ENCODE results near the gene NSMF.

The NSMF gene

DNA sequence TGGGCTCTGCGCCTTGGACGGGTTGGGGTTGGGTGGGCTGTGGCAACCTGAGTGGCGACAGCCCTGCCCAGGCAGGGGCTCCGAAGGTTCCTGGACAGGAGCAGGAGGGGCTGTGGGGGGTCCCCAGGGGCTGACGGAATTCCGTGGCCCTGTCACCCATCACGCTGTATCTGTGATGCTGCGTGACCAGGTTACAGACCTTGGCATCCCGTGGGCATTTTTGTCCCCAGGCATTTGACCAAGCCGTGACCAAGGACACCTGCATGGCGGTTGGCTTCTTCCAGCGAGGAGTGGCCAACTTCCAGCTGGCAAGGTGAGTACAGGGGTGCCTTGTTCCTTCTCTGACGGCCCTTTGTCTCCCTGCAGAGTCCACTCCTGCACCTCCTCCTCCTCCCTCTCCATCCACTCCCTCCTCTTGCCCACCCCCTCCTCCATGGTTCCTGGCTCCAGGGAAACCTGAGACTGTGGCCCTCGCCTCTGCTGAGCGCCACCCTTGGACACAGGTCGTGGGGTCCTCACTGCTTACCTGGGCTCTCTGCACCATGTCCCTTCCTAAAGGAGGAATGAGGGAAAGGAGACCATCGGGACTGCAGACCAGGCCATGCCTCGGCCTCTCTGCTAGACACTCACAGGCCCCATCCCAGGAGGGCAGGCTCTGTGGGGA lies 33.0 kb downstream of the NSMF start:
- H3K4me3 ChIP-seq (ENCODE audit: low read depth, low read length), result no peak overlapping the region
- TF ChIP-seq, protein P1, sequence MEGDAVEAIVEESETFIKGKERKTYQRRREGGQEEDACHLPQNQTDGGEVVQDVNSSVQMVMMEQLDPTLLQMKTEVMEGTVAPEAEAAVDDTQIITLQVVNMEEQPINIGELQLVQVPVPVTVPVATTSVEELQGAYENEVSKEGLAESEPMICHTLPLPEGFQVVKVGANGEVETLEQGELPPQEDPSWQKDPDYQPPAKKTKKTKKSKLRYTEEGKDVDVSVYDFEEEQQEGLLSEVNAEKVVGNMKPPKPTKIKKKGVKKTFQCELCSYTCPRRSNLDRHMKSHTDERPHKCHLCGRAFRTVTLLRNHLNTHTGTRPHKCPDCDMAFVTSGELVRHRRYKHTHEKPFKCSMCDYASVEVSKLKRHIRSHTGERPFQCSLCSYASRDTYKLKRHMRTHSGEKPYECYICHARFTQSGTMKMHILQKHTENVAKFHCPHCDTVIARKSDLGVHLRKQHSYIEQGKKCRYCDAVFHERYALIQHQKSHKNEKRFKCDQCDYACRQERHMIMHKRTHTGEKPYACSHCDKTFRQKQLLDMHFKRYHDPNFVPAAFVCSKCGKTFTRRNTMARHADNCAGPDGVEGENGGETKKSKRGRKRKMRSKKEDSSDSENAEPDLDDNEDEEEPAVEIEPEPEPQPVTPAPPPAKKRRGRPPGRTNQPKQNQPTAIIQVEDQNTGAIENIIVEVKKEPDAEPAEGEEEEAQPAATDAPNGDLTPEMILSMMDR (IDR thresholded peaks at IDR 0.05; ENCODE audit: low read depth, low read length), result no peak

DNA sequence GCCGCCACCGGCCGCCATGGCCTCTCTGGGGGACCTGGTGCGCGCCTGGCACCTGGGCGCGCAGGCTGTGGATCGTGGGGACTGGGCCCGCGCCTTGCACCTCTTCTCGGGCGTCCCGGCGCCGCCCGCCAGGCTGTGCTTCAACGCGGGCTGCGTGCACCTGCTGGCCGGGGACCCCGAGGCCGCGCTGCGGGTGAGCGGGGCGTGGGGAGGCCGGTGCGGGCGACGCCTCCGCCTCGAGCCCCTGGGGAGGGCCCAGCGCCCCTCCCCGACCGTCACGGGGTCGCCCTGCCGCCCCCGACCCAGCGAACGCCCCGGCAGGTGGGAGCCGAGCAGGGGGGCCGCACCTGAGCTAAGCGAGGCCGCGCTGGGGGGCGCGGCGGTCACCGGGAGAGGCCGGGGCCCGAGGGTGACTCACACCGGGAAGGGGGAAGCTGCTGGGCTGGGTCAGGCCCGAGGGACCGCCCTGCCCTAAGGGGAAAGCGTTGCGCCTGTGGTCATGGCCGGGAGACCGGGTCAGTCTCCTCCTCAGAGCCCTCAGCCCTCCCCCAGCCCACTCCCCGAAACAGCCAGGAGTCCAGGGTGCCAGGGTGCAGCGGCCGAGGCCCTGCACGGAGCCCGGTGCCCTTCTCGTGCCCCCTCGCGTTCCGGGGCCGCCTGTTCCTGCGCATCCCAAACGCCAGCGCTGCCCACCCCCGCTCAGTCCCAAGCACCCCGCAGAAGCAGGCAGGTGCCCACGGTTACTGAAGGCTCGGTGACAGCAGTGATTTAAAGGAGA lies 35.4 kb downstream of the NSMF start:
- H3K4me3 ChIP-seq (ENCODE audit: low read depth, low read length), result peak overlapping the region; percentile 71
- TF ChIP-seq, protein P1 (IDR thresholded peaks at IDR 0.05; ENCODE audit: low read depth, low read length), result no peak

DNA sequence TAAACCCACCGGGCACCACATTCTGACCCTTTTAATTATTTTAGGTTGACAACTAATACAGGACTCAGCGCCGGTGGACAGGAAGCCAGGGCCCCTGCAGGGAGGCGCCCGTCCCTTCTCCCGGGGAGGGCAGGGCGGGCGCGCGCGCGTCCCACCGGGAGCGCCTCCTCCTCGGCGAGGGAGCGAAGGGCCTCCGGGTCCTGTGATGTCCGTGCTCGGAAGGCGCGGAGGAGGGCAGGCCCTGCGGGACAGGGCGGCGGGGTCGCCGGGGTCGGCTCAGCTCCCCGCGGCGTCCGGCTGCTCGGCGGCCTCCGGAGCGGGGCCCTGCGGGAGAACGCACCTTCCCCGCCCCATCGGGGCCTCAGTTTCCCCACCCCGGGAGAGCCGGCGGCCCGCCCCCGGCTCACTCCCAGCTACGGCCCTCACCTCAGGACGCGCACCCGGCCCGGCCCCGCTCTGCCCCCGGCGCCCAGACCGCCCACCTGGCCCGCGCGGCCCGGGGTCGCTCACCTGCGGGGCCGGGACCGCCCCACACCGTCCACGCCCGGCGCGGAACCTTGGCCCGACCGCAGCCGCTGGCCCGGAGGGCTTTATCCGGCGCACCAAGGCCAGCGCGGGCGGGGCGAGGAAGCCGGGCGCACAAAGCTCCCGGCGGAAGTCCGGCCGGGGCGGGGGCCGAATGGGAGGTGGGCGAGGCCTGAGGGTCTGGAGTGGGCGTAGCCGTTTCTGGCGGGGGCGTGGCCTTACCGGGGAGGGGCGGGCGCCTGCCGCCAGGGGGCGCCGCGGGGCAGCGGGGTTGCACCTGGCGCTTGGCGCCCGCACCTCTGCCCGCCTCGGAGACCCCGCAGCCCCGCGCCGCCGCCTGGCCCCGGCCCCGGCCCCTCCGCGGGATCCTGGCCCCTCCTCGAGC lies 36.3 kb downstream of the NSMF start, which contains the start of the genes EXD3 and NOXA1:
Gene EXD3 (minus strand): TSS at position 559 of the 910 bp plus-strand sequence. CDS start 27,805 bp downstream, outside the sequence.
Gene NOXA1 (plus strand): TSS at position 790 of the 910 bp plus-strand sequence. CDS start 137 bp downstream, outside the sequence.
- TF ChIP-seq, protein P1 (IDR thresholded peaks at IDR 0.05; ENCODE audit: low read depth, low read length), result peak; percentile 37; the same call in 1 of the 2 replicates
- H3K4me3 ChIP-seq (ENCODE audit: low read depth, low read length), result peak within 1 kb of the TSS; percentile 71

DNA sequence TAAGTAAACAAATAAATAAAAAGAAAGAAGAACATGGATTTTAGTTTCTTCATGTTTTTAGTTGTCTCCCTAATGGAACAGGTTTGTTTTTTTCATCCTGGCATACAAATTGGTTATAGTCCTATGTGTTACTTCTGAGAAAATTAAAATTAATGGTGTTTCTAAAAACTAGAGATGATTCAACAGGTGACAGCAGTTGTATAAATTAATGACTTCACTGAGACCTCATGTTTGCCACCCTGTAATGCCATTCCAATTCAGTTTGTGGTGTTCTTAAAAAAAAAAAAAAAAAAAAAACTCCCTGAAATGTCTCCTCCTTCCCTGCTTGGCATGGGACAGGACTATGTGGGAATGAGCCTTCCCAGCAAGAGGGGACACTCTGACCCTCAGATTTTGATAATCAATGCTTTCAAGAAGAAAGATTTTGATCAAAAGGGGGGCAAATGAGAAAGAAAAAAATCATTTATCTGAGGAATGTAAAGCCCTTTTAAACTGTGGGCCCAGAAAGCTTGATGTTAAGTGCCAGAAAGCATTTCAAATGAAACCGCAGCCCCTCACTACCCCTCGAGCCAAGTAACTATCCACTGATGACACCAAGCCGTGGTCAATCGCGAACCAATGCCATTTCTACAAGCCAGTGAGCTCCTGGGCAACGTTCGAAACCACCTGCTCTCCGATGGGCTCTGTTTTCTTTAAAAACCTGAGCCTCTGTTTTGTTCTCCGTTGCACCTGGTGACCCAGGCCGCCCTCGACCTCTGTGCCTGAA lies 37.1 kb downstream of the NSMF start:
- peak overlapping the region; percentile 71 for H3K4me3 ChIP-seq (ENCODE audit: low read depth, low read length)
- TF ChIP-seq, protein P1 (IDR thresholded peaks at IDR 0.05; ENCODE audit: low read depth, low read length), result no peak

DNA sequence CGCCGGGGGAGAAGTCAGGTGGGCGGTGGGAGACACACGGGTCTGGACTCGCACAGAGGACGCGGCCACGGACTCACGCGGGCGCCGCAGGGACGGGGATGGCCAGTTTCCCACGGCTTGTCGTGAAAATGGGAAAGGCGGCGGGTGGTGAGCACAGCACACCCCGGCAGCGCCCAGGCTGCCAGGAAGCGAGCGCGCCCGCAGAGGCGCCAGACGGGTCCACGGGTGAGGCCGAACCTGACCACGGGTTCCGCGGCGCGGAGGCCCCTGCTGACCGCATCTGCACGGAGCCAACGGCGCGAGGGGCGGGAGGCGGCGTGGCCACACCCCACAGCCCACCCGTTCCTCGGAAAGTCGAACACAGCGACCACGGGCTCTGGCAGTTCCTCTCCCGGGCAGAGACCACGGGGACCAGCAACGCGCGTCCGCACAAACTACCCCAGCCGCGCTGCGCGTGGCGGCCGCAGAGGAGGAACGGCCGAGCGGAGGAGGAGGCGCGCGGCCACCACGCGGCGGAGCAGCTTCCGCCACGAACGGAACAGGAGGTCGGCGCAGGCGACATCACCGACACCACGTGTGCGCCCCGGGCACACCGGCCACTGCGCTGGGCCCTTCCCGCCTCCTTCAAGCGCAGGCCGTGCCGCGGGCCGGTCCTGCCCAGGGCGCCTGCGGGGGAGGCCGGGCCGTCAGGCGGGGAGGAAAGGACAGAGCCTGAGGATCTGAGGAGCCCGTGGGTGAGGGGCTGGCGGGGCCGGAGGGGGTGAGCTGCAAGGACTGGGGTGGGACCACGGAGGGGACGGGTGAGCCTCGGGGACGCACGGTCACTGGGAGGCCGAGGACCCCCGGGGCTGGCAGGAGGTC lies 41.7 kb downstream of the NSMF start:
- TF ChIP-seq, protein P1 (IDR thresholded peaks at IDR 0.05; ENCODE audit: low read depth, low read length), result no peak

More for the DNA sequence above, 41.7 kb downstream of the NSMF start:
- peak overlapping the region; percentile 47 for H3K4me3 ChIP-seq (ENCODE audit: low read depth, low read length)

All from WI38 (cell line).